Measurements from ENCODE around the gene PLTP. TPM values are rescaled to one million over a fixed set of nuclear protein-coding genes. Genes with fewer than 3 reads are reported as not detected.

The PLTP gene
- total RNA-seq, 1 donor from 2014 or later, result 96.5 TPM

DNA sequence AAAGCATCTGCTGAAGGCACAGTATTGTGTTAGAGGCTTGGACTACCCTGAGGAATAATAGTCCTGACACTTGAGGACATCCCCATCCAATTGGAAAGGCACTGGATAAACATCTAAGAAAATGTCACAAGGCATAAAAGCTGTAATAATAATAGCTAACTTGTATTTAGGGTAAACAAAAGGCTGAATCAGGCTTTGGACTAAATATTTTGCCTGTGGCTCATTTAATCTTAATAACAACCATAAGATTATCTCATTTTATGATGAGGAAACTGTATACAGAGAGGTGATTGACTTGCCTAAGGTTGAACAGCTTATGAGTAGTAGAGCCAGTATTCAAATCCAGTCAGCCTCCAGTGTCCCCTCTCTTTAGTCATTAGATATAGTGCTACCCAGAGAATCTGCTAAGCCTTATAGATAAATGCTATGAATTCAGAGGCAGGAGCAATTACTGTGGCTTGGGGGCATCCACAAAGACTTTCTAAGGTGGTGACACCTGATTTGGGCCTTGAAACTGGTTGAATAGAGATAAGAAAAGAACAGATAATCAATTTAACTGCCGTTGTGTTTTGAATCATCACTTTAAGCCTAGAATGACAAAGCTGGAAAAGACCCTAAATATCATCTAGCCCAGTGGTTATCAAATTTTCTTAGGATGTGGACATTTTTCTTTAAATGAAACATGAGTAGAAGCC is 38.4 kb downstream of the PLTP start:
- Mint-ChIP-seq H3K36me3 (no peaks in the 10 kb centered on the region), H3K9me3 (no peaks in the 10 kb centered on the region), H3K27me3 (no peaks in the 10 kb centered on the region), H3K27ac (no peak overlapping the region), H3K4me1 (ENCODE audit: unreplicated experiment) (no peaks in the 10 kb centered on the region), H3K4me3 (no peak overlapping the region)
- TF ChIP-seq, protein P1, sequence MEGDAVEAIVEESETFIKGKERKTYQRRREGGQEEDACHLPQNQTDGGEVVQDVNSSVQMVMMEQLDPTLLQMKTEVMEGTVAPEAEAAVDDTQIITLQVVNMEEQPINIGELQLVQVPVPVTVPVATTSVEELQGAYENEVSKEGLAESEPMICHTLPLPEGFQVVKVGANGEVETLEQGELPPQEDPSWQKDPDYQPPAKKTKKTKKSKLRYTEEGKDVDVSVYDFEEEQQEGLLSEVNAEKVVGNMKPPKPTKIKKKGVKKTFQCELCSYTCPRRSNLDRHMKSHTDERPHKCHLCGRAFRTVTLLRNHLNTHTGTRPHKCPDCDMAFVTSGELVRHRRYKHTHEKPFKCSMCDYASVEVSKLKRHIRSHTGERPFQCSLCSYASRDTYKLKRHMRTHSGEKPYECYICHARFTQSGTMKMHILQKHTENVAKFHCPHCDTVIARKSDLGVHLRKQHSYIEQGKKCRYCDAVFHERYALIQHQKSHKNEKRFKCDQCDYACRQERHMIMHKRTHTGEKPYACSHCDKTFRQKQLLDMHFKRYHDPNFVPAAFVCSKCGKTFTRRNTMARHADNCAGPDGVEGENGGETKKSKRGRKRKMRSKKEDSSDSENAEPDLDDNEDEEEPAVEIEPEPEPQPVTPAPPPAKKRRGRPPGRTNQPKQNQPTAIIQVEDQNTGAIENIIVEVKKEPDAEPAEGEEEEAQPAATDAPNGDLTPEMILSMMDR (conservative IDR thresholded peaks at IDR 0.05), result no peak
- DNase-seq (ENCODE audit: extremely low spot score, unreplicated experiment), result no peak

DNA sequence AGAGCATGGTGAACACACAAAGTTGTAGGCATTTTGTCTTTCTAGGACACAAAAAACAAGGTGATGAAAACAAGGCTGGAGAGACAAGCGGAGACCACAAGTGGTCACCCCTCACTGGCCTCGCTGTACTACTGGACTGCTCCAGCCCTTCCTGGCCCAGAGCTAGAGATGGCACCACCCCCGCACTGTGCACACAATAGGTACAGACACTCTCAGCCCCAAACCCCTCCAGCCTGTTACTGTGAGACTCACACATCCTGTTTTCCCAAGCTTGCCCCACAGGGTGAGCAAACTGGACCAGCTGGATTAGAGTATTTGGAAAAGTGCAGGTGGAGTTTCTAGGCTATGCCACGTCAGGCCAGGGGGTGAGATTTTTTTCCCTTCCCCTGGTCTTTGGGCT is 39.3 kb downstream of the PLTP start:
- Mint-ChIP-seq H3K4me1 (ENCODE audit: unreplicated experiment) (no peaks in the 10 kb centered on the region), H3K27ac (no peak overlapping the region), H3K36me3 (no peaks in the 10 kb centered on the region), H3K27me3 (no peaks in the 10 kb centered on the region), H3K9me3 (no peaks in the 10 kb centered on the region), H3K4me3 (no peak overlapping the region)
- DNase-seq (ENCODE audit: extremely low spot score, unreplicated experiment), result no peak
- TF ChIP-seq, protein P1 (conservative IDR thresholded peaks at IDR 0.05), result no peak

DNA sequence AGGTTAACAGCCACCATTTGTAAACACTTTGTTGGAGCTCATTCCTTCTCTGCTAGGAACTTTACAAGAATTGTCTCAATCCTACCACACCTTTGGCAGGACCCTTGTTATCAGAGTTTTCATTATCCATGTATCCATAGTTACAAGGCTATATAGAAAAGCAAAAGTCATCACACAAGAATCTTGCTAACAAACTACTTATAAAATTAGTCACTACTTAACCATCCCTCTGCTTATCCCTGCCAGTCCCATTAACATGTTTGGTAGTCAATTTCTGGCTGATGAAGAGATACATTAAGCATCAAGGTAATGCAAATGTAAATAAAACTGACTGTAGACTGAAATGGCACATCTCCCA is 44.2 kb downstream of the PLTP start:
- Mint-ChIP-seq H3K4me3 (no peak overlapping the region), H3K27me3 (no peaks in the 10 kb centered on the region), H3K36me3 (peaks cover 4% of the 10 kb centered on the region), H3K9me3 (no peaks in the 10 kb centered on the region), H3K4me1 (ENCODE audit: unreplicated experiment) (peaks cover 6% of the 10 kb centered on the region), H3K27ac (no peak overlapping the region)
- TF ChIP-seq, protein P1 (conservative IDR thresholded peaks at IDR 0.05), result no peak
- DNase-seq (ENCODE audit: extremely low spot score, unreplicated experiment), result no peak

DNA sequence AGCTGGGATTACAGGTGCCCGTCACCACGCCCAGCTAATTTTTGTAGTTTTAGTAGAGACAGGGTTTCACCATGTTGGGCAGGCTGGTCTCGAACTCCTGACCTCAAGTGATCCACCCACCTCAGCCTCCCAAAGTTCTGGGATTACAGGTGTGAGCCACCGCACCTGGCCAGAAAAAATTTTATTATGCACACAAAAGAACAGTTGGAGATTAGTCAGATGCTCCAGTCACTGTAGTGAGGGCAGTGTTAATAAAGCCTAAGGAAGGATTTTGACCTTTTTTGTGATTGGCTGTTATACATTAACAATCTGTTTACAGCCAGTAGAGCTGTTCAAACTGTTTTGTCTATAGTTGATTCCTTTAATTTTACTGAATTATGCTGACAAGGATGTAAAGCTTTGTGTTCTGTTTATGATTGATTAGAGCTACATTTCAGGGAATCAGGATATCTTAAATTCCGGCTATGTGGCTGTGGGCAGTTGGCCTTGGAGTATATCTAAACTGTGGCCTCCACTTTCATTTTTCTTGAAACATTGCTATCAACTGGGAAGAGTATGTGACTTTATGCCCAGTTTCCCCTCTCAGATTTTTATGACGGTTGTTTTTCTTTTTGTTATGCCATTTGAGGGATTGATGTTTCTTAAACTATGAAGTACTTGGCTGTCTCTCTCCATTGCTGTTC is 44.7 kb downstream of the PLTP start:
- Mint-ChIP-seq H3K4me3 (no peak overlapping the region), H3K9me3 (no peaks in the 10 kb centered on the region), H3K36me3 (peaks cover 4% of the 10 kb centered on the region), H3K27ac (no peak overlapping the region), H3K27me3 (no peaks in the 10 kb centered on the region), H3K4me1 (ENCODE audit: unreplicated experiment) (peaks cover 6% of the 10 kb centered on the region)
- no peak for DNase-seq (ENCODE audit: extremely low spot score, unreplicated experiment)
- TF ChIP-seq, protein P1 (conservative IDR thresholded peaks at IDR 0.05), result no peak

DNA sequence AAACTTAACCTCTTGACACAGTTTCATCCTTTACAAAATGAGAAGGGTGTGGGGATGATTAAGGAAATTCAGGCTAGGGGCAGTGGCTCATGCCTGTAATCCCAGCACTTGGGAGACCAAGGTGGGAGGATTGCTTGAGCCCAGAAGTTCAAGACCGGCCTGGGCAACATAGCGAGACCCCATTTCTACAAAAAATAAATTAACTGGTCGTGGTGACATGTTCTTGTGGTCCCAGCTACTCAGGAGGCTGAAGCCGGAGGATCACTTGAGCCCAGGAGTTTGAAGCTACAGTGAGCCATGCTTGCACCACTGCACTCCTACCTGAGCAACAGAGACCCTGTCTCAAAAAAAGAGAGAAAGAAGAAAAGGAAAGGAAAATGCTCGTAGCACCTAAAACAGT is 45.5 kb downstream of the PLTP start:
- no peak for DNase-seq (ENCODE audit: extremely low spot score, unreplicated experiment)
- Mint-ChIP-seq H3K4me1 (ENCODE audit: unreplicated experiment) (peaks cover 6% of the 10 kb centered on the region), H3K4me3 (no peak overlapping the region), H3K27me3 (no peaks in the 10 kb centered on the region), H3K9me3 (no peaks in the 10 kb centered on the region), H3K27ac (no peak overlapping the region), H3K36me3 (peaks cover 4% of the 10 kb centered on the region)
- TF ChIP-seq, protein P1 (conservative IDR thresholded peaks at IDR 0.05), result no peak

All from type B pancreatic cell (in vitro differentiated cells).